Erythroblast (primary cell): ENCODE results near the gene PSMF1.

Experiments used
- GATA1 ChIP-seq: IDR thresholded peaks from 2 replicates; pipeline ENCODE4 v1.6.1; 2011; ENCODE audit warnings: low read depth, mild to moderate bottlenecking, control low read depth, low read length, moderate library complexity
- POLR2A ChIP-seq: IDR thresholded peaks from 2 replicates; pipeline ENCODE4 v1.6.1; 2011; ENCODE audit warnings: mild to moderate bottlenecking, low read length

DNA sequence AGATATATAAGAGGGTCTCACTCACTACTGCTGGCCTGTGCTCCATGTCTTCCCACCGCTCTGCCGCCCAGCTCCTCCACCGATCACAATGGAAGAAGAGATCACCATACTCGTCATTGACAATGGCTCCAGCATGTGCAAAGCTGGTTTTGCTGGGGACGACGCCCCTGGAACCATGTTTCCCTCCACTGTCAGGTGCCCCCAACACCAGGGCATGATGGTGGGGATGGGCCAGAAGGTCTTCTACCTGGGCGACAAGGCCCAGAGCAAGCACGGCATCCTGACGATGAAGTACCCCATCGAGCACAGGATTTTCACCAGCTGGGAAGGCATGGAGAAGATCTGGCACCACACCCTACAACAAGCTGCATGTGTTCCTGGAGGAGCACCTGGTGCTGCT, 42.1 kb downstream of the PSMF1 start:
- TF ChIP-seq POLR2A (no peak), GATA1 (no peak)
